ENCODE measurements around the gene AURKB. TPM values are rescaled to one million over a fixed set of nuclear protein-coding genes. Genes with fewer than 3 reads are reported as not detected.

Gene AURKB
- total RNA-seq, 2 donors from 2014 or later, result 90.5 to 122 TPM

DNA sequence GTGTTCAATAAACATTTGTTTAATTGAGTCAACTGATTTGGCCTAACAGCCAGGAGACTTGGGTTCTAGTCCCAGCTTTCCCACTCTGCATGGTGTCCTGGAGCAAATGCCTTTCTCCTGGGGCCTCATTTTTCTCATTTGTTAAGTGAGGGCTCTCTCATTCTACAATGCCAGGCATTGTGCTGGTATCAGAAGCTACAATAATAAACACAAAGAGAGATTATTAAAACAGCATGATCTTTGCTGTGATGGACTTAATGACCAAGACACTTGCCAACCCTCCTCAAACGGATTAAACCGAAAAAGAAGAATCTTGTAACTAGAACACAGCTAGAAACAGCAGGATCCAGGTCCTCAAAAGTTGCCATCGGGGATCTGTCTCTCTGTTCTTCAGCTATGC, 42.8 kb downstream of the AURKB start:
- Mint-ChIP-seq H3K9me3 (no peaks in the 10 kb centered on the region), H3K4me1 (peaks cover 27% of the 10 kb centered on the region), H3K36me3 (ENCODE audit: low read depth) (no peaks in the 10 kb centered on the region), H3K27ac (no peak overlapping the region), H3K27me3 (ENCODE audit: insufficient read depth) (no peaks in the 10 kb centered on the region), H3K4me3 (no peak overlapping the region)
- no peaks in the 10 kb centered on the region for H3K27me3 ChIP-seq (ENCODE audit: control insufficient read depth, insufficient read depth, low read length, poor library complexity, severe bottlenecking)
- H3K9ac ChIP-seq (ENCODE audit: extremely low read depth, low read length, poor library complexity, severe bottlenecking), result no peak overlapping the region
- TF ChIP-seq, protein P1, sequence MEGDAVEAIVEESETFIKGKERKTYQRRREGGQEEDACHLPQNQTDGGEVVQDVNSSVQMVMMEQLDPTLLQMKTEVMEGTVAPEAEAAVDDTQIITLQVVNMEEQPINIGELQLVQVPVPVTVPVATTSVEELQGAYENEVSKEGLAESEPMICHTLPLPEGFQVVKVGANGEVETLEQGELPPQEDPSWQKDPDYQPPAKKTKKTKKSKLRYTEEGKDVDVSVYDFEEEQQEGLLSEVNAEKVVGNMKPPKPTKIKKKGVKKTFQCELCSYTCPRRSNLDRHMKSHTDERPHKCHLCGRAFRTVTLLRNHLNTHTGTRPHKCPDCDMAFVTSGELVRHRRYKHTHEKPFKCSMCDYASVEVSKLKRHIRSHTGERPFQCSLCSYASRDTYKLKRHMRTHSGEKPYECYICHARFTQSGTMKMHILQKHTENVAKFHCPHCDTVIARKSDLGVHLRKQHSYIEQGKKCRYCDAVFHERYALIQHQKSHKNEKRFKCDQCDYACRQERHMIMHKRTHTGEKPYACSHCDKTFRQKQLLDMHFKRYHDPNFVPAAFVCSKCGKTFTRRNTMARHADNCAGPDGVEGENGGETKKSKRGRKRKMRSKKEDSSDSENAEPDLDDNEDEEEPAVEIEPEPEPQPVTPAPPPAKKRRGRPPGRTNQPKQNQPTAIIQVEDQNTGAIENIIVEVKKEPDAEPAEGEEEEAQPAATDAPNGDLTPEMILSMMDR (conservative IDR thresholded peaks at IDR 0.05), result no peak
- no peaks in the 10 kb centered on the region for H3K36me3 ChIP-seq (ENCODE audit: control insufficient read depth, insufficient read depth, low read length)
- no peak overlapping the region for H3K4me3 ChIP-seq (ENCODE audit: low read length)
- DNase-seq, result no peak
- H3K4me1 ChIP-seq (ENCODE audit: control insufficient read depth, insufficient read depth, low read length), result peaks cover 9% of the 10 kb centered on the region
- no peaks in the 10 kb centered on the region for H3K9me3 ChIP-seq (ENCODE audit: control insufficient read depth, low read length)
- H3K27ac ChIP-seq (ENCODE audit: low read depth, low read length), result no peak overlapping the region
- WGBS, 2 experiments (ENCODE audit: insufficient coverage in 1 of 2, insufficient read length in 1 of 2), result 90 to 92% methylated on average over 2 to 3 of the region's 3 CpGs

DNA sequence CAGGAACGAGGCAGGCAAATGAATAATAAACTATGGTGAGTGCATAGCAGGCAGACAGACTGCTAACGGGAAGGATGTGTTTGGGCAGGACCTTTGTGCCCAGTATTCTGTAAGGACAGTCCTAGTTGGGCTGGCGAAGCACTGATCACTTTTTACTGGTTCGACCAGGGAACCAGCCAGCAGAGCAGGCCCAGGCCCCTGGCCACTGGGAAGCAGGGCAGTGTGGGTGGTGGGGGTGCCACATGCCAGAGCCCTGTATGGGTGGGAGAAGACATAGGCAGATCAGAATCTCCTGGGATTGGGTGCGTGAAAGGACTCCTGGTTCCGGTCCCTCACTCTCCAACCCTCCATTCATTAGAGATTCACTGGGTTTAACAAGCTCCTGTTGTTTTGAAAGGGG, 43.6 kb downstream of the AURKB start:
- H3K36me3 Mint-ChIP-seq (ENCODE audit: low read depth), result peaks cover 4% of the 10 kb centered on the region
- H3K27me3 Mint-ChIP-seq (ENCODE audit: insufficient read depth), result no peaks in the 10 kb centered on the region
- no peak overlapping the region for H3K27ac ChIP-seq (ENCODE audit: low read depth, low read length)
- no peaks in the 10 kb centered on the region for H3K9me3 ChIP-seq (ENCODE audit: control insufficient read depth, low read length)
- no peak for DNase-seq
- peaks cover 11% of the 10 kb centered on the region for H3K4me1 ChIP-seq (ENCODE audit: control insufficient read depth, insufficient read depth, low read length)
- H3K9ac ChIP-seq (ENCODE audit: extremely low read depth, low read length, poor library complexity, severe bottlenecking), result no peak overlapping the region
- 95 to 97% methylated on average over 2 to 6 of the region's 6 CpGs for WGBS, 2 experiments (ENCODE audit: insufficient coverage in 1 of 2, insufficient read length in 1 of 2)
- peak overlapping the region; percentile 58 for H3K27ac Mint-ChIP-seq
- peaks cover 28% of the 10 kb centered on the region for H3K4me1 Mint-ChIP-seq
- peaks cover 1% of the 10 kb centered on the region for H3K36me3 ChIP-seq (ENCODE audit: control insufficient read depth, insufficient read depth, low read length)
- no peak overlapping the region for H3K4me3 ChIP-seq (ENCODE audit: low read length)
- no peaks in the 10 kb centered on the region for H3K27me3 ChIP-seq (ENCODE audit: control insufficient read depth, insufficient read depth, low read length, poor library complexity, severe bottlenecking)
- TF ChIP-seq, protein P1 (conservative IDR thresholded peaks at IDR 0.05), result no peak
- no peak overlapping the region for H3K4me3 Mint-ChIP-seq
- no peaks in the 10 kb centered on the region for H3K9me3 Mint-ChIP-seq

DNA sequence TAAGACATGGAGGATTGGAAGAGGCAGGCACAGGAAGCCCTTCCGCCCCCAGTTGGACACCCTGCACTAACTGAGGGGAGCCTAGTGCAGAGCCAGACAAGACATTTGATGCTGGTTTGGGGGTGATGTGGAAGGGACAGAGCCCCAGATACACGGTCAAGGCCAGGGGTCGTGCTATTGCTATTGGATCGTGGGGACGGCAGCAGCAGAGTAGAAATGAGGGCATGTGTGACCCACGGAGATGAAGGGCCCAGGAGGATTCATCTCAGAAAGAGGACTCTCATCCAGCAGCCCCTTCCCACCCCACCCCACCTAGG, 45.6 kb downstream of the AURKB start:
- H3K27me3 Mint-ChIP-seq (ENCODE audit: insufficient read depth), result no peaks in the 10 kb centered on the region
- TF ChIP-seq, protein P1 (conservative IDR thresholded peaks at IDR 0.05), result no peak
- H3K27ac ChIP-seq (ENCODE audit: low read depth, low read length), result no peak overlapping the region
- peak overlapping the region; percentile 77 for H3K4me3 Mint-ChIP-seq
- H3K9ac ChIP-seq (ENCODE audit: extremely low read depth, low read length, poor library complexity, severe bottlenecking), result no peak overlapping the region
- H3K4me1 Mint-ChIP-seq, result peaks cover 42% of the 10 kb centered on the region
- no peak for DNase-seq
- H3K4me1 ChIP-seq (ENCODE audit: control insufficient read depth, insufficient read depth, low read length), result peaks cover 15% of the 10 kb centered on the region
- H3K36me3 Mint-ChIP-seq (ENCODE audit: low read depth), result peaks cover 22% of the 10 kb centered on the region
- peak overlapping the region; percentile 98 for H3K27ac Mint-ChIP-seq
- no peaks in the 10 kb centered on the region for H3K9me3 Mint-ChIP-seq
- H3K36me3 ChIP-seq (ENCODE audit: control insufficient read depth, insufficient read depth, low read length), result peaks cover 16% of the 10 kb centered on the region
- H3K4me3 ChIP-seq (ENCODE audit: low read length), result peak overlapping the region; percentile 78
- 77 to 95% methylated on average over 3 to 6 of the region's 6 CpGs for WGBS, 2 experiments (ENCODE audit: insufficient coverage in 1 of 2, insufficient read length in 1 of 2)
- H3K27me3 ChIP-seq (ENCODE audit: control insufficient read depth, insufficient read depth, low read length, poor library complexity, severe bottlenecking), result no peaks in the 10 kb centered on the region
- no peaks in the 10 kb centered on the region for H3K9me3 ChIP-seq (ENCODE audit: control insufficient read depth, low read length)
